HL-60 (cell line): ENCODE data around the gene A4GALT.
"Not testable (repeated sequence)": the region's sequence is repeated elsewhere in the genome, so short reads cannot be mapped to it uniquely, and the experiment has no call there.

Source experiments
- DNase-seq, 2 experiments: peaks; one replicate each; pipeline ENCODE4 v3.0.0-alpha.2; 2010 to 2020; ENCODE audit warnings: low read depth in 1 of 2, low spot score in 1 of 2
- H3K27ac ChIP-seq: fragments of 250-450 bp; sonication (Bioruptor Pico); replicated peaks from 2 replicates; pipeline ENCODE4 v1.5.1; 2020; ENCODE audit warnings: mild to moderate bottlenecking, moderate library complexity
- H3K27me3 ChIP-seq: fragments of 250-450 bp; sonication (Bioruptor Pico); 2 replicates; pipeline ENCODE4 v1.5.1; 2021; ENCODE audit warnings: mild to moderate bottlenecking, moderate library complexity; ENCODE audit not compliant: insufficient read depth, poor library complexity, severe bottlenecking
- H3K4me3 ChIP-seq: replicated peaks from 2 replicates; pipeline ENCODE4 v1.5.1; 2011; ENCODE audit warnings: mild to moderate bottlenecking, control low read depth, low read length; ENCODE audit not compliant: insufficient read depth
- GABPA ChIP-seq: IDR thresholded peaks from 2 replicates; pipeline ENCODE4 v1.6.1; 2012; ENCODE audit warnings: low read depth
- POLR2AphosphoS5 ChIP-seq: IDR thresholded peaks from 2 replicates; pipeline ENCODE4 v1.6.1; 2012; ENCODE audit warnings: low read depth
- SPI1 ChIP-seq: IDR thresholded peaks from 2 replicates; pipeline ENCODE4 v1.6.1; 2012; ENCODE audit warnings: low read depth, mild to moderate bottlenecking, borderline replicate concordance
- TF ChIP-seq, protein P1 (sequence below): IDR thresholded peaks from one replicate; pipeline ENCODE4 v1.5.1; 2011; ENCODE audit warnings: low read length, control low read depth, inconsistent platforms; ENCODE audit not compliant: insufficient read depth
- TF ChIP-seq, protein P2 (sequence below): IDR thresholded peaks from 2 replicates; pipeline ENCODE4 v1.6.1; 2012; ENCODE audit warnings: low read depth; ENCODE audit not compliant: insufficient replicate concordance

The A4GALT gene

GRCh38 chr22:42673898-42674401 lies 46.7 kb downstream of the A4GALT start:
- TF ChIP-seq GABPA, result no peak
- no peak for TF ChIP-seq POLR2AphosphoS5
- TF ChIP-seq, protein P1, sequence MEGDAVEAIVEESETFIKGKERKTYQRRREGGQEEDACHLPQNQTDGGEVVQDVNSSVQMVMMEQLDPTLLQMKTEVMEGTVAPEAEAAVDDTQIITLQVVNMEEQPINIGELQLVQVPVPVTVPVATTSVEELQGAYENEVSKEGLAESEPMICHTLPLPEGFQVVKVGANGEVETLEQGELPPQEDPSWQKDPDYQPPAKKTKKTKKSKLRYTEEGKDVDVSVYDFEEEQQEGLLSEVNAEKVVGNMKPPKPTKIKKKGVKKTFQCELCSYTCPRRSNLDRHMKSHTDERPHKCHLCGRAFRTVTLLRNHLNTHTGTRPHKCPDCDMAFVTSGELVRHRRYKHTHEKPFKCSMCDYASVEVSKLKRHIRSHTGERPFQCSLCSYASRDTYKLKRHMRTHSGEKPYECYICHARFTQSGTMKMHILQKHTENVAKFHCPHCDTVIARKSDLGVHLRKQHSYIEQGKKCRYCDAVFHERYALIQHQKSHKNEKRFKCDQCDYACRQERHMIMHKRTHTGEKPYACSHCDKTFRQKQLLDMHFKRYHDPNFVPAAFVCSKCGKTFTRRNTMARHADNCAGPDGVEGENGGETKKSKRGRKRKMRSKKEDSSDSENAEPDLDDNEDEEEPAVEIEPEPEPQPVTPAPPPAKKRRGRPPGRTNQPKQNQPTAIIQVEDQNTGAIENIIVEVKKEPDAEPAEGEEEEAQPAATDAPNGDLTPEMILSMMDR, result no peak
- TF ChIP-seq, protein P2, sequence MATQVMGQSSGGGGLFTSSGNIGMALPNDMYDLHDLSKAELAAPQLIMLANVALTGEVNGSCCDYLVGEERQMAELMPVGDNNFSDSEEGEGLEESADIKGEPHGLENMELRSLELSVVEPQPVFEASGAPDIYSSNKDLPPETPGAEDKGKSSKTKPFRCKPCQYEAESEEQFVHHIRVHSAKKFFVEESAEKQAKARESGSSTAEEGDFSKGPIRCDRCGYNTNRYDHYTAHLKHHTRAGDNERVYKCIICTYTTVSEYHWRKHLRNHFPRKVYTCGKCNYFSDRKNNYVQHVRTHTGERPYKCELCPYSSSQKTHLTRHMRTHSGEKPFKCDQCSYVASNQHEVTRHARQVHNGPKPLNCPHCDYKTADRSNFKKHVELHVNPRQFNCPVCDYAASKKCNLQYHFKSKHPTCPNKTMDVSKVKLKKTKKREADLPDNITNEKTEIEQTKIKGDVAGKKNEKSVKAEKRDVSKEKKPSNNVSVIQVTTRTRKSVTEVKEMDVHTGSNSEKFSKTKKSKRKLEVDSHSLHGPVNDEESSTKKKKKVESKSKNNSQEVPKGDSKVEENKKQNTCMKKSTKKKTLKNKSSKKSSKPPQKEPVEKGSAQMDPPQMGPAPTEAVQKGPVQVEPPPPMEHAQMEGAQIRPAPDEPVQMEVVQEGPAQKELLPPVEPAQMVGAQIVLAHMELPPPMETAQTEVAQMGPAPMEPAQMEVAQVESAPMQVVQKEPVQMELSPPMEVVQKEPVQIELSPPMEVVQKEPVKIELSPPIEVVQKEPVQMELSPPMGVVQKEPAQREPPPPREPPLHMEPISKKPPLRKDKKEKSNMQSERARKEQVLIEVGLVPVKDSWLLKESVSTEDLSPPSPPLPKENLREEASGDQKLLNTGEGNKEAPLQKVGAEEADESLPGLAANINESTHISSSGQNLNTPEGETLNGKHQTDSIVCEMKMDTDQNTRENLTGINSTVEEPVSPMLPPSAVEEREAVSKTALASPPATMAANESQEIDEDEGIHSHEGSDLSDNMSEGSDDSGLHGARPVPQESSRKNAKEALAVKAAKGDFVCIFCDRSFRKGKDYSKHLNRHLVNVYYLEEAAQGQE, result no peak
- no peak for TF ChIP-seq SPI1
- Histone ChIP-seq H3K27ac (no peak overlapping the region), H3K27me3 (no peaks in the 10 kb centered on the region), H3K4me3 (no peak overlapping the region)
- no peak for DNase-seq

- not testable (repeated sequence) for H3K27ac ChIP-seq, H3K4me3 ChIP-seq, DNase-seq, H3K27me3 ChIP-seq
Observed at GRCh38 chr22:42673071-42673470, 47.6 kb downstream of the A4GALT start.

DNA sequence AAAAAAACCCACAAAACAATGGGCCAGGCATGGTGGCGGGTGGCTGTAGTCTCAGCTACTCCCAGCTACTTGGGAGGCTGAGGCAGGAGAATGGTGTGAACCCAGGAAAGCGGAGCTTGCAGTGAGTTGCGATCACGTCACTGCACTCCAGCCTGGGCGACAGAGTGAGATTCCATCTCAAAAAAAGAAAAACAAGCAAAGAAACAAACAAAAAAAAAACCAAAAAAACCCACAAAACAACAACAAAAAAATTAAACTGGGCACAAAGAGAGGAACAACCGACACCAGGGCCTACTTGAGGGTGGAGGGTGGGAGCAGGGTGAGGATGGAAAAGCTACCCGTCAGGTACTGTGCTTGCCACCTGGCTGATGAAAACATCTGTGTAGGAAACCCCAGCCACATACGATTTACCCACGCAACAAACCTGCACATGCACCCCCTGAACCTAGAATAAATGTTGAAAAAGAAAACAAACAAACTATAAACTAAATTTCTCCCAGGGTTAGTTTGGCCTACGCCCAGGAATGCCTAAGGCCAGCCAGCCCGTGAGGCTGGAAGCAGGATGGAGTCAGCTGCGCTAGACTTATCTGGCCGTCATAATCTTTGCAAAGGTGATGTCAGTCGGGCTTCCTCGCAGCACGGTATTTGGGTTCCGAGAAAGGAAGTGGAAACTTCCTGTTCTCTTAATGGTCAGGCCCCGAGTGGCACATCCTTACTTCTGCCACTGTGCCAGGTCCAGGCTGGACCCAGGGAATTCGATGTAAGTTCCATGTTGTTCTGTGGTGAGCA lies 49.6 kb downstream of the A4GALT start:
- TF ChIP-seq, protein P2, result no peak
- TF ChIP-seq SPI1, result peak; percentile 39; the same call in 1 of the 2 replicates
- TF ChIP-seq, protein P1, result no peak
- Histone ChIP-seq H3K27me3 (no peaks in the 10 kb centered on the region), H3K4me3 (no peak overlapping the region), H3K27ac (no peak overlapping the region)
- peak in 1 of 2 experiments; percentile 14 for DNase-seq

- no peak for DNase-seq
- H3K27me3 ChIP-seq, result no peaks in the 10 kb centered on the region
- H3K4me3 ChIP-seq, result no peak overlapping the region
- no peak for TF ChIP-seq SPI1
- TF ChIP-seq, protein P2, result no peak
- no peak for TF ChIP-seq POLR2AphosphoS5
- TF ChIP-seq GABPA, result no peak
- TF ChIP-seq, protein P1, result no peak
- no peak overlapping the region for H3K27ac ChIP-seq
Observed at GRCh38 chr22:42670046-42670445, 50.6 kb downstream of the A4GALT start.

- not testable (repeated sequence) for H3K27me3 ChIP-seq, DNase-seq, H3K4me3 ChIP-seq, H3K27ac ChIP-seq
Observed at GRCh38 chr22:42666393-42666792, 54.3 kb downstream of the A4GALT start.
